Epidermal melanocyte (primary cell): ENCODE measurements around the gene CHST8.
"Not testable (repeated sequence)": the region's sequence is repeated elsewhere in the genome, so short reads cannot be mapped to it uniquely, and the experiment has no call there.

Source experiments
- DNase-seq: peaks from one replicate; pipeline ENCODE4 v3.0.0; 2011; ENCODE audit warnings: low spot score; ENCODE audit not compliant: insufficient read length

CHST8 gene

GRCh38 chr19:33618363-33618762 lies 3.4 kb upstream of the CHST8 start:
- not testable (repeated sequence) for DNase-seq

- DNase-seq, result no peak
Measured at GRCh38 chr19:33618884-33619283, 2.9 kb upstream of the CHST8 start.

- DNase-seq, result no peak
Measured at GRCh38 chr19:33620611-33621010, 1.1 kb upstream of the CHST8 start.

GRCh38 chr19:33621065-33621785 lies 528 bp upstream of the CHST8 start:
- no peak for DNase-seq

- DNase-seq, result no peak
Measured at GRCh38 chr19:33622505-33622808, 704 bp downstream of the CHST8 start.

GRCh38 chr19:33622809-33623511 lies 1.2 kb downstream of the CHST8 start:
- no peak for DNase-seq

GRCh38 chr19:33624586-33624985 lies 2.8 kb downstream of the CHST8 start:
- no peak for DNase-seq

- no peak for DNase-seq
Measured at GRCh38 chr19:33627526-33627925, 5.8 kb downstream of the CHST8 start.

GRCh38 chr19:33627962-33628839 lies 6.4 kb downstream of the CHST8 start:
- DNase-seq, result no peak

- DNase-seq, result peak; percentile 1
Measured at GRCh38 chr19:33628921-33629825, 7.4 kb downstream of the CHST8 start.

- DNase-seq, result peak; percentile 1
Measured at GRCh38 chr19:33629826-33630375, 8.1 kb downstream of the CHST8 start.

- no peak for DNase-seq
Measured at GRCh38 chr19:33630880-33631608, 9.3 kb downstream of the CHST8 start.

GRCh38 chr19:33631609-33631973 lies 9.8 kb downstream of the CHST8 start:
- DNase-seq, result no peak

- no peak for DNase-seq
Measured at GRCh38 chr19:33634361-33635091, 12.8 kb downstream of the CHST8 start.

GRCh38 chr19:33638167-33639034 lies 16.6 kb downstream of the CHST8 start:
- no peak for DNase-seq

GRCh38 chr19:33639035-33639681 lies 17.4 kb downstream of the CHST8 start:
- DNase-seq, result no peak

- DNase-seq, result no peak
Measured at GRCh38 chr19:33640773-33641172, 19.0 kb downstream of the CHST8 start.

- no peak for DNase-seq
Measured at GRCh38 chr19:33641261-33641660, 19.5 kb downstream of the CHST8 start.
